Brain microvascular endothelial cell (primary cell): ENCODE measurements around the gene OVOL3.
A peak's percentile ranks its signal among the peaks of the same experiment; 100 is the strongest.

Source experiments
- DNase-seq: peaks from one replicate; pipeline ENCODE4 v3.0.0-alpha.2; 2020
- H3K27ac ChIP-seq: fragments of 250-450 bp; sonication (Bioruptor Pico); 2 replicates; pipeline ENCODE4 v1.5.1; 2020; ENCODE audit warnings: mild to moderate bottlenecking, moderate library complexity
- H3K27me3 ChIP-seq: fragments of 250-450 bp; sonication (Bioruptor Pico); replicated peaks from 2 replicates; pipeline ENCODE4 v1.5.1; 2020; ENCODE audit warnings: mild to moderate bottlenecking
- H3K36me3 ChIP-seq: fragments of 250-450 bp; sonication (Bioruptor Pico); replicated peaks from 2 replicates; pipeline ENCODE4 v1.5.1; 2020; ENCODE audit warnings: mild to moderate bottlenecking
- H3K4me3 ChIP-seq: 2 replicates; pipeline ENCODE4 v1.5.1; 2011; ENCODE audit warnings: low read depth, mild to moderate bottlenecking, control low read depth, low read length, moderate library complexity
- CTCF ChIP-seq: IDR thresholded peaks from 2 replicates; pipeline ENCODE4 v1.5.1; 2011; ENCODE audit warnings: low read depth, mild to moderate bottlenecking, moderate library complexity, low read length, control low read depth, inconsistent platforms; ENCODE audit errors: missing control alignments
- in situ Hi-C: cut with HindIII; loops from 2 replicates; pipeline ENCODE4 v1.10.0; 2017; ENCODE audit warnings: low sequenced_read_pairs, low pct_ligation_motif_present

The OVOL3 gene

GRCh38 chr19:36152352-36153091 lies 41.6 kb downstream of the OVOL3 start, which contains the start of gene COX7A1:
Gene COX7A1, minus strand, starts transcription at chr19:36152447. Its CDS starts 40 bp downstream, at chr19:36152407.
- DNase-seq = peak; percentile 38
- Histone ChIP-seq H3K36me3 (peaks cover 35% of the 10 kb centered on the region), H3K4me3 (peak within 1 kb of the TSS; percentile 47), H3K27me3 (no peaks in the 10 kb centered on the region), H3K27ac (peak within 1 kb of the TSS; percentile 16)
- TF ChIP-seq CTCF = no peak
- in situ Hi-C loops = no loop called here

GRCh38 chr19:36153126-36153525 lies 42.2 kb downstream of the OVOL3 start:
- Histone ChIP-seq H3K4me3 (no peak overlapping the region), H3K27ac (no peak overlapping the region), H3K36me3 (peaks cover 29% of the 10 kb centered on the region), H3K27me3 (no peaks in the 10 kb centered on the region)
- DNase-seq = no peak
- no peak for TF ChIP-seq CTCF
- in situ Hi-C loops = no loop called here

- TF ChIP-seq CTCF = no peak
- H3K27ac ChIP-seq = no peak overlapping the region
- H3K36me3 ChIP-seq = no peaks in the 10 kb centered on the region
- H3K4me3 ChIP-seq = no peak overlapping the region
- in situ Hi-C loops = no loop called here
- no peak for DNase-seq
- no peaks in the 10 kb centered on the region for H3K27me3 ChIP-seq
Observed at GRCh38 chr19:36160821-36161596, 50.1 kb downstream of the OVOL3 start.
